Heart right ventricle (tissue), 16 donors: ENCODE data around the gene FBXL19. TPM values are rescaled to one million over a fixed set of nuclear protein-coding genes. Genes with fewer than 3 reads are reported as not detected.

Experiments used
- ATAC-seq, 8 donors: fragments of 200-7000 bp; cut with Tn5 transposase; one replicate each; pipeline ENCODE4 v1.9.1; 2020; ENCODE audit warnings: mild to moderate bottlenecking in 8 of 8, moderate library complexity in 8 of 8, moderate number of reproducible peaks in 1 of 8
- DNase-seq, 2 donors: peaks; one replicate each; pipeline ENCODE4 v3.0.0-alpha.2; 2020
- H3K27ac ChIP-seq, 10 donors: fragments of 200-600 bp; sonication (generic) in 2 of 10; one replicate each; pipeline versions ENCODE4 v1.5.0 to v1.8.0; 2020 to 2022; ENCODE audit warnings: mild to moderate bottlenecking in 3 of 10
- H3K27me3 ChIP-seq, 7 donors: fragments of 200-600 bp; one replicate each; pipeline ENCODE4 v1.8.0; 2021 to 2022; ENCODE audit warnings: mild to moderate bottlenecking in 2 of 7
- H3K36me3 ChIP-seq, 9 donors: fragments of 200-600 bp; sonication (generic) in 1 of 9; one replicate each; pipeline versions ENCODE4 v1.5.0 to v1.8.0; 2020 to 2022; ENCODE audit warnings: mild to moderate bottlenecking in 2 of 9
- H3K4me1 ChIP-seq, 9 donors: fragments of 200-600 bp; sonication (generic) in 1 of 9; one replicate each; pipeline versions ENCODE4 v1.5.0 to v1.8.0; 2020 to 2022; ENCODE audit warnings: mild to moderate bottlenecking in 4 of 9
- H3K4me3 ChIP-seq, 10 donors: fragments of 200-600 bp; sonication (generic) in 2 of 10; one replicate each; pipeline versions ENCODE4 v1.5.0 to v1.8.0; 2020 to 2022; ENCODE audit warnings: mild to moderate bottlenecking in 7 of 10, moderate library complexity in 2 of 10
- H3K9me3 ChIP-seq, 11 donors: fragments of 200-600 bp in 10 of 11; sonication (generic) in 2 of 11; one replicate each; pipeline versions ENCODE4 v1.5.0 to v1.8.0; 2013 to 2022; ENCODE audit warnings: mild to moderate bottlenecking in 2 of 11, control low read depth in 1 of 11, moderate library complexity in 1 of 11
- CTCF ChIP-seq, 9 donors: fragments of 200-600 bp; sonication (generic) in 2 of 9; IDR thresholded peaks; one replicate each; pipeline versions ENCODE4 v1.5.0 to v1.8.0; 2021 to 2022; ENCODE audit warnings: antibody characterized with exemption in 9 of 9, mild to moderate bottlenecking in 5 of 9, moderate library complexity in 1 of 9
- WGBS, 2 donors: extraction: QIAGEN DNeasy Blood & Tissue Kit; methylation state at CpG; one replicate each; pipeline ENCODE4 v1.1.7; 2013; ENCODE audit warnings: inconsistent platforms in 1 of 2; 5-methylcytosine and 5-hydroxymethylcytosine counted together
- intact Hi-C, 10 donors: fragments of 100-400 bp; cut with DNase I; formaldehyde crosslinking; loops; one replicate each; pipeline versions ENCODE4 v1.11.1 to v1.14.2; 2022
- polyA plus RNA-seq, 2 donors: library from polyadenylated mRNA; stranded (reverse); fragments of 200-250 nt; gene quantifications; one replicate each; pipeline ENCODE4 v1.2.3, GENCODE V29; 2013
- total RNA-seq, 10 donors: library from RNA; stranded (reverse); fragmentation: NEBNext Ultra II Directional in 3 of 10; extraction: Animal tissue kit (Norgen Biotek cat#: 25700) in 3 of 10; gene quantifications; one replicate each; pipeline versions ENCODE4 v1.2.1 to v1.2.4, GENCODE V29; 2021 to 2023
- donor health status: Arrhythmogenic right ventricular cardiomyopathy.
- donor health status: ischemic (EF 13 %, LVEDD 7.1; RV severe dilation, severe dysfunction).
- donor health status: healthy with polysubstance abuse.
- donor health status: DM: no; HTN: yes; CAD: no.
- donor health status: DM: no; HTN: no; CAD: no.
- donor health status: ischemic (EF 25% LVEDD 6.9; RV normal size, moderate dysfunction).
- donor health status: ischemic (EF 25% LVEDD 5.7; RV mildly dilated, moderate dysfunction).
- donor health status: healthy.
- donor health status: DM: yes; HTN: yes; CAD: no.
- donor health status: Ischemic cardiomyopathy.
- donor health status: ischemic (EF 35%, LVEDD 5.7; RV mildly dilated, moderate dysfunction).
- donor health status: nonischemic (EF 11% LVEDD 7.7; RV severe dilation, severe dysfunction).
- donor health status: DM: yes; HTN: yes; CAD: no.
- donor health status: PGD.
- donor health status: ischemic (EF 29% LVEDD 5.4; RV normal size, mild dysfunction).
- donor health status: nonischemic (EF 23%, LVEDD 6.1; RV moderate dilation, normal function).

FBXL19 gene
- total and polyA plus RNA-seq, 12 donors, result 4.1 to 14.1 (median 5.8) TPM

- Histone ChIP-seq H3K36me3 (peaks cover 0 to 14% (median 5%) of the 10 kb centered on the region in 9 donors), H3K4me3 (peak within 1 kb of the TSS; percentile 45 to 74 (median 60)), H3K27ac (peak within 1 kb of the TSS; percentile 92 to 100 (median 98)), H3K9me3 (no peaks in the 10 kb centered on the region), H3K4me1 (peaks cover 13 to 57% (median 40%) of the 10 kb centered on the region in 9 donors), H3K27me3 (no peaks in the 10 kb centered on the region)
- peak; percentile 70 to 88 (median 81) for ATAC-seq
- peak; percentile 79 to 83 for DNase-seq
- 6 to 19% methylated on average over 28 to 31 of the region's 31 CpGs for WGBS, 2 donors
- TF ChIP-seq CTCF (IDR thresholded peaks at IDR 0.05), result no peak
- intact Hi-C loops, result loop anchor here in 3 of 10 donors (2.0 kb wide), 2 partner anchors 22 to 26 kb away; partner anchors contain the start of gene FBXL19 (in 1 of the 3)
Measured at GRCh38 chr16:30896261-30896888, 27.0 kb upstream of the FBXL19 start, which contains the start of gene CTF1. TSS of gene CTF1 (plus strand) at chr16:30896614. CDS start at chr16:30896644, 30 bp downstream.

- intact Hi-C loops, result loop anchor here in 3 of 10 donors (2.0 kb wide), 2 partner anchors 22 to 26 kb away; partner anchors contain the start of gene FBXL19 (in 1 of the 3)
- H3K36me3 ChIP-seq, result peaks cover 0 to 6% (median 0%) of the 10 kb centered on the region in 9 donors
- DNase-seq, result peak; percentile 90 to 92
- H3K4me1 ChIP-seq, result peaks cover 13 to 62% (median 45%) of the 10 kb centered on the region in 9 donors
- peak overlapping the region; percentile 92 to 100 (median 98) for H3K27ac ChIP-seq
- peak overlapping the region; percentile 45 to 74 (median 60) for H3K4me3 ChIP-seq
- TF ChIP-seq CTCF (IDR thresholded peaks at IDR 0.05), result no peak
- H3K9me3 ChIP-seq, result no peaks in the 10 kb centered on the region
- H3K27me3 ChIP-seq, result no peaks in the 10 kb centered on the region
- 18 to 19% methylated on average over 31 of the region's 31 CpGs for WGBS, 2 donors
- ATAC-seq, result peak; percentile 62 to 81 (median 72)
Measured at GRCh38 chr16:30896889-30897733, 26.3 kb upstream of the FBXL19 start.

GRCh38 chr16:30899794-30900193, 23.6 kb upstream of the FBXL19 start:
- H3K27ac ChIP-seq, result no peak overlapping the region
- H3K4me3 ChIP-seq, result no peak overlapping the region
- ATAC-seq (no peak), DNase-seq (no peak)
- TF ChIP-seq CTCF (IDR thresholded peaks at IDR 0.05), result no peak
- H3K9me3 ChIP-seq, result no peaks in the 10 kb centered on the region
- no peaks in the 10 kb centered on the region for H3K36me3 ChIP-seq
- intact Hi-C loops, result loop anchor here in 7 of 10 donors (5.0 to 10.0 kb wide), 3 partner anchors 52 to 57 kb away; no protein-coding TSS in a partner anchor
- peaks cover 4 to 65% (median 50%) of the 10 kb centered on the region in 9 donors for H3K4me1 ChIP-seq
- WGBS, 2 donors, result 93 to 94% methylated on average over 2 of the region's 2 CpGs
- H3K27me3 ChIP-seq, result no peaks in the 10 kb centered on the region

- intact Hi-C loops, result loop anchor here in 7 of 10 donors (5.0 to 10.0 kb wide), 3 partner anchors 53 to 58 kb away; no protein-coding TSS in a partner anchor
- TF ChIP-seq CTCF (IDR thresholded peaks at IDR 0.05), result no peak
- Histone ChIP-seq H3K4me3 (no peak overlapping the region), H3K9me3 (no peaks in the 10 kb centered on the region), H3K27me3 (no peaks in the 10 kb centered on the region), H3K36me3 (no peaks in the 10 kb centered on the region), H3K4me1 (peaks cover 4 to 61% (median 44%) of the 10 kb centered on the region in 9 donors), H3K27ac (no peak overlapping the region)
- no peak for DNase-seq
- WGBS, 2 donors, result 97 to 99% methylated on average over 5 of the region's 5 CpGs
- no peak for ATAC-seq
Measured at GRCh38 chr16:30900588-30900987, 22.8 kb upstream of the FBXL19 start.
